Measurements from ENCODE around the gene SCFD2.

DNA sequence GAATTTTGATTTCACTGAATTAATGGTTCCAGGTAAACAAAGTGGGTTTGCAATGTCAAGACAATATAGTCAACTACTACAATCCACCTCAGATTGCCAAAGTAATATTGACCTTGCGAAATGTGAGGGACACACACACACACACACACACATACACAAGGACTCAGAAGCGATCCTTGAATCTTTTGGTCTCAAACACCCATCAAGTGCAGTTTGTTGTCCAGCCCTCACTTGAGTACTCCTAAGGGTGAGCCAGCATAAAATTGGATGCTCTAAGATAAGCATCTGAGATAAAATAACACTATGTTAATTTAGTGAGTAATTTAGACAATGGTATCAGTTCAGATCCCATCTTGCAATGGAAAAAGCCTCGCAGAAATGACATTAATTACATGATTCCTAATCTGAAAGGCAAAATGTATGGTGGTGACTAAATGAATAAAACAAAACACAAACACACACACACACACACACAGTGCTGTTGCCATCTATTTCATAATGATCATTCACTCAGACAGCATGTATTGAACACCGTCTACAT is 401.2 kb downstream of the SCFD2 start:
- TF ChIP-seq, protein P1, sequence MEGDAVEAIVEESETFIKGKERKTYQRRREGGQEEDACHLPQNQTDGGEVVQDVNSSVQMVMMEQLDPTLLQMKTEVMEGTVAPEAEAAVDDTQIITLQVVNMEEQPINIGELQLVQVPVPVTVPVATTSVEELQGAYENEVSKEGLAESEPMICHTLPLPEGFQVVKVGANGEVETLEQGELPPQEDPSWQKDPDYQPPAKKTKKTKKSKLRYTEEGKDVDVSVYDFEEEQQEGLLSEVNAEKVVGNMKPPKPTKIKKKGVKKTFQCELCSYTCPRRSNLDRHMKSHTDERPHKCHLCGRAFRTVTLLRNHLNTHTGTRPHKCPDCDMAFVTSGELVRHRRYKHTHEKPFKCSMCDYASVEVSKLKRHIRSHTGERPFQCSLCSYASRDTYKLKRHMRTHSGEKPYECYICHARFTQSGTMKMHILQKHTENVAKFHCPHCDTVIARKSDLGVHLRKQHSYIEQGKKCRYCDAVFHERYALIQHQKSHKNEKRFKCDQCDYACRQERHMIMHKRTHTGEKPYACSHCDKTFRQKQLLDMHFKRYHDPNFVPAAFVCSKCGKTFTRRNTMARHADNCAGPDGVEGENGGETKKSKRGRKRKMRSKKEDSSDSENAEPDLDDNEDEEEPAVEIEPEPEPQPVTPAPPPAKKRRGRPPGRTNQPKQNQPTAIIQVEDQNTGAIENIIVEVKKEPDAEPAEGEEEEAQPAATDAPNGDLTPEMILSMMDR (IDR thresholded peaks at IDR 0.05; ENCODE audit: low read depth, low read length): no peak
- no peak for TF ChIP-seq EZH2phosphoT487 (IDR thresholded peaks at IDR 0.05; ENCODE audit: low read depth)
